Dermis microvascular lymphatic vessel endothelial cell (primary cell): ENCODE data around the gene KCND3. TPM values are rescaled to one million over a fixed set of nuclear protein-coding genes. Genes with fewer than 3 reads are reported as not detected.
A peak's percentile ranks its signal among the peaks of the same experiment; 100 is the strongest.
"Not testable (repeated sequence)": the region's sequence is repeated elsewhere in the genome, so short reads cannot be mapped to it uniquely, and the experiment has no call there.

Source experiments
- DNase-seq, 2 donors: peaks; one replicate each; pipeline versions ENCODE4 v3.0.0 to v3.0.0-alpha.2; 2010; ENCODE audit warnings: low read depth in 2 of 2
- total RNA-seq: library from RNA; depleted of rRNA; stranded (reverse); fragments of >200 nt; gene quantifications from 2 replicates; pipeline ENCODE4 v1.2.1, GENCODE V29; 2014

The KCND3 gene
- total RNA-seq, 1 donor from 2014 or later, result 0.13 TPM

GRCh38 chr1:111745675-111746613 lies 243.5 kb downstream of the KCND3 start:
- no peak for DNase-seq

GRCh38 chr1:111743679-111744101 lies 245.8 kb downstream of the KCND3 start:
- DNase-seq, result peak in 1 of 2 donors; percentile 86

- peak in 1 of 2 donors; percentile 76 for DNase-seq
Observed at GRCh38 chr1:111742938-111743549, 246.4 kb downstream of the KCND3 start.

GRCh38 chr1:111742292-111742691 lies 247.2 kb downstream of the KCND3 start:
- not testable (repeated sequence) for DNase-seq

- peak in 1 of 2 donors; percentile 73 for DNase-seq
Observed at GRCh38 chr1:111739925-111740765, 249.3 kb downstream of the KCND3 start.

GRCh38 chr1:111739194-111739924 lies 250.1 kb downstream of the KCND3 start, which contains the start of gene INKA2:
Gene INKA2, minus strand, starts transcription at chr1:111739395. Its CDS starts 153 bp downstream, at chr1:111739242.
- peak; percentile 82 to 95 for DNase-seq

GRCh38 chr1:111738436-111739193 lies 250.9 kb downstream of the KCND3 start:
- DNase-seq, result peak in 1 of 2 donors; percentile 91

- no peak for DNase-seq
Observed at GRCh38 chr1:111738133-111738435, 251.4 kb downstream of the KCND3 start.

- DNase-seq, result peak in 1 of 2 donors; percentile 42
Observed at GRCh38 chr1:111737216-111738132, 252.0 kb downstream of the KCND3 start.

- peak in 1 of 2 donors; percentile 69 for DNase-seq
Observed at GRCh38 chr1:111736548-111737215, 252.8 kb downstream of the KCND3 start.

GRCh38 chr1:111735858-111736544 lies 253.5 kb downstream of the KCND3 start:
- no peak for DNase-seq

- no peak for DNase-seq
Observed at GRCh38 chr1:111735321-111735720, 254.1 kb downstream of the KCND3 start.

GRCh38 chr1:111734856-111735255 lies 254.6 kb downstream of the KCND3 start:
- no peak for DNase-seq

GRCh38 chr1:111734426-111734825 lies 255.0 kb downstream of the KCND3 start:
- no peak for DNase-seq

- DNase-seq, result peak in 1 of 2 donors; percentile 42
Observed at GRCh38 chr1:111733992-111734341, 255.5 kb downstream of the KCND3 start.

- peak; percentile 74 to 83 for DNase-seq
Observed at GRCh38 chr1:111733183-111733991, 256.1 kb downstream of the KCND3 start.

- no peak for DNase-seq
Observed at GRCh38 chr1:111732718-111733117, 256.8 kb downstream of the KCND3 start.
